Activated CD4-positive, alpha-beta T cell treated with anti-CD3 and anti-CD28 coated beads for 36 hours (primary cell): ENCODE measurements around the gene ABI2. TPM values are rescaled to one million over a fixed set of nuclear protein-coding genes. Genes with fewer than 3 reads are reported as not detected.
"Not testable (repeated sequence)": the region's sequence is repeated elsewhere in the genome, so short reads cannot be mapped to it uniquely, and the experiment has no call there.

Experiments used
- ATAC-seq: fragments of 200-7000 bp; cut with Tn5 transposase; one replicate; pipeline ENCODE4 v1.10.0; 2021; ENCODE audit warnings: mild to moderate bottlenecking, moderate library complexity
- CTCF ChIA-PET: fragments of 350-600 bp; sonication (Branson Sonifier 250); formaldehyde crosslinking; loops from one replicate; lab custom pipeline; 2021; ENCODE audit warnings: antibody characterized with exemption; lab: Charles Lee
- POLR2A ChIA-PET: fragments of 350-600 bp; sonication (Branson Sonifier 250); formaldehyde crosslinking; loops from one replicate; lab custom pipeline; 2021; ENCODE audit warnings: antibody characterized with exemption, inconsistent platforms; lab: Charles Lee
- DNase-seq: peaks from one replicate; pipeline ENCODE4 v3.0.0-alpha.2; 2020
- H3K27ac Mint-ChIP-seq: one replicate; pipeline ENCODE4 v1.8.0; 2021; ENCODE audit warnings: mixed read lengths
- H3K27me3 Mint-ChIP-seq: one replicate; pipeline ENCODE4 v1.8.0; 2021; ENCODE audit warnings: mixed read lengths
- H3K36me3 Mint-ChIP-seq: one replicate; pipeline ENCODE4 v1.8.0; 2021; ENCODE audit warnings: low read depth, mixed read lengths
- H3K4me1 Mint-ChIP-seq: one replicate; pipeline ENCODE4 v1.8.0; 2021; ENCODE audit warnings: mixed read lengths
- H3K4me3 Mint-ChIP-seq: one replicate; pipeline ENCODE4 v1.8.0; 2021; ENCODE audit warnings: mild to moderate bottlenecking, moderate library complexity, mixed read lengths
- H3K9me3 Mint-ChIP-seq: one replicate; pipeline ENCODE4 v1.8.0; 2021; ENCODE audit warnings: low read depth, mixed read lengths
- intact Hi-C, 2 experiments: fragments of 100-400 bp; cut with DNase I in 1 of 2; cut with micrococcal nuclease in 1 of 2; formaldehyde crosslinking; loops; one replicate each; pipeline versions ENCODE4 v1.14.2 to v1.15.1; 2022 to 2024; cut with DNase I, micrococcal nuclease
- total RNA-seq, 2 experiments: library from RNA; stranded (reverse); gene quantifications; one replicate each; pipeline ENCODE4 v1.2.3, GENCODE V29; 2021

Gene ABI2
- total RNA-seq, 2 experiments from 2014 or later, result 40.6 to 57.6 TPM

GRCh38 chr2:203359450-203359849 lies 31.3 kb downstream of the ABI2 start:
- Mint-ChIP-seq H3K4me1 (peaks cover 2% of the 10 kb centered on the region), H3K4me3 (no peak overlapping the region), H3K27me3 (no peaks in the 10 kb centered on the region), H3K27ac (no peak overlapping the region), H3K36me3 (peaks cover 7% of the 10 kb centered on the region), H3K9me3 (peaks cover 3% of the 10 kb centered on the region)
- CTCF ChIA-PET, result no interaction called here
- ATAC-seq (no peak), DNase-seq (no peak)
- intact Hi-C loops, result no loop called here
- POLR2A ChIA-PET, result no interaction called here

- H3K4me1 Mint-ChIP-seq, result peaks cover 2% of the 10 kb centered on the region
- H3K9me3 Mint-ChIP-seq, result peaks cover 3% of the 10 kb centered on the region
- ChIA-PET CTCF (no interaction called here), POLR2A (no interaction called here)
- ATAC-seq (no peak), DNase-seq (no peak)
- no peak overlapping the region for H3K4me3 Mint-ChIP-seq
- peaks cover 4% of the 10 kb centered on the region for H3K36me3 Mint-ChIP-seq
- intact Hi-C loops, result no loop called here
- H3K27ac Mint-ChIP-seq, result no peak overlapping the region
- H3K27me3 Mint-ChIP-seq, result no peaks in the 10 kb centered on the region
These were observed 32.7 kb downstream of the ABI2 start for GRCh38 chr2:203360833-203361430.

GRCh38 chr2:203361495-203361894 lies 33.3 kb downstream of the ABI2 start:
- H3K9me3 Mint-ChIP-seq, result peaks cover 3% of the 10 kb centered on the region
- no peak overlapping the region for H3K27ac Mint-ChIP-seq
- CTCF ChIA-PET, result no interaction called here
- ATAC-seq, result no peak
- POLR2A ChIA-PET, result no interaction called here
- peaks cover 2% of the 10 kb centered on the region for H3K36me3 Mint-ChIP-seq
- H3K4me1 Mint-ChIP-seq, result peaks cover 2% of the 10 kb centered on the region
- intact Hi-C loops, result no loop called here
- H3K27me3 Mint-ChIP-seq, result no peaks in the 10 kb centered on the region
- no peak for DNase-seq
- H3K4me3 Mint-ChIP-seq, result no peak overlapping the region

GRCh38 chr2:203361922-203362321 lies 33.7 kb downstream of the ABI2 start:
- Mint-ChIP-seq H3K9me3 (peaks cover 3% of the 10 kb centered on the region), H3K4me1 (peaks cover 2% of the 10 kb centered on the region), H3K36me3 (peaks cover 2% of the 10 kb centered on the region), H3K27me3 (no peaks in the 10 kb centered on the region), H3K4me3 (no peak overlapping the region), H3K27ac (no peak overlapping the region)
- ATAC-seq (no peak), DNase-seq (no peak)
- intact Hi-C loops, result no loop called here
- POLR2A ChIA-PET, result no interaction called here
- CTCF ChIA-PET, result no interaction called here

- H3K4me3 Mint-ChIP-seq, result no peak overlapping the region
- no peaks in the 10 kb centered on the region for H3K9me3 Mint-ChIP-seq
- H3K27me3 Mint-ChIP-seq, result no peaks in the 10 kb centered on the region
- POLR2A ChIA-PET, result interaction anchor here (0.6 kb wide), 1 partner anchor 71 kb away, joined by 3 read pairs; no protein-coding TSS in a partner anchor
- H3K27ac Mint-ChIP-seq, result no peak overlapping the region
- ATAC-seq (no peak), DNase-seq (no peak)
- CTCF ChIA-PET, result interaction anchor here (0.9 kb wide), 1 partner anchor 11 kb away, joined by 3 read pairs; no protein-coding TSS in a partner anchor
- no peaks in the 10 kb centered on the region for H3K36me3 Mint-ChIP-seq
- intact Hi-C loops, result no loop called here
- no peaks in the 10 kb centered on the region for H3K4me1 Mint-ChIP-seq
These were observed 38.7 kb downstream of the ABI2 start for GRCh38 chr2:203366639-203367466.

GRCh38 chr2:203372706-203373105 lies 44.5 kb downstream of the ABI2 start:
- intact Hi-C loops, H3K36me3 Mint-ChIP-seq, H3K9me3 Mint-ChIP-seq, H3K4me3 Mint-ChIP-seq, POLR2A ChIA-PET, ATAC-seq, H3K27ac Mint-ChIP-seq, DNase-seq, CTCF ChIA-PET, H3K4me1 Mint-ChIP-seq, H3K27me3 Mint-ChIP-seq: not testable (repeated sequence)

- DNase-seq, result no peak
- H3K4me1 Mint-ChIP-seq, result no peaks in the 10 kb centered on the region
- ChIA-PET POLR2A (no interaction called here), CTCF (interaction anchor here (0.6 to 0.7 kb wide), 2 partner anchors 9 to 119 kb away, joined by 3 read pairs; no protein-coding TSS in a partner anchor)
- ATAC-seq, result no peak
- intact Hi-C loops, result no loop called here
- H3K9me3 Mint-ChIP-seq, result no peaks in the 10 kb centered on the region
- no peaks in the 10 kb centered on the region for H3K36me3 Mint-ChIP-seq
- H3K4me3 Mint-ChIP-seq, result no peak overlapping the region
- no peak overlapping the region for H3K27ac Mint-ChIP-seq
- H3K27me3 Mint-ChIP-seq, result no peaks in the 10 kb centered on the region
These were observed 48.0 kb downstream of the ABI2 start for GRCh38 chr2:203376173-203376572.

GRCh38 chr2:203379156-203379555 lies 51.0 kb downstream of the ABI2 start:
- intact Hi-C loops, result no loop called here
- Mint-ChIP-seq H3K27ac (no peak overlapping the region), H3K36me3 (peaks cover 3% of the 10 kb centered on the region), H3K27me3 (no peaks in the 10 kb centered on the region), H3K9me3 (no peaks in the 10 kb centered on the region), H3K4me3 (no peak overlapping the region), H3K4me1 (no peaks in the 10 kb centered on the region)
- DNase-seq (no peak), ATAC-seq (no peak)
- ChIA-PET POLR2A (no interaction called here), CTCF (interaction anchor here (0.6 to 1.5 kb wide), 2 partner anchors 8 to 20 kb away, joined by 3 read pairs; no protein-coding TSS in a partner anchor)

- intact Hi-C loops, result no loop called here
- H3K36me3 Mint-ChIP-seq, result peaks cover 5% of the 10 kb centered on the region
- ChIA-PET CTCF (interaction anchor here (0.6 to 1.0 kb wide), 4 partner anchors 9 to 448 kb away, joined by 3 to 4 read pairs (median 4); no protein-coding TSS in a partner anchor), POLR2A (no interaction called here)
- DNase-seq (no peak), ATAC-seq (no peak)
- H3K27me3 Mint-ChIP-seq, result no peaks in the 10 kb centered on the region
- no peak overlapping the region for H3K27ac Mint-ChIP-seq
- H3K4me3 Mint-ChIP-seq, result no peak overlapping the region
- H3K9me3 Mint-ChIP-seq, result no peaks in the 10 kb centered on the region
- no peaks in the 10 kb centered on the region for H3K4me1 Mint-ChIP-seq
These were observed 54.8 kb downstream of the ABI2 start for GRCh38 chr2:203383038-203383437.

- H3K36me3 Mint-ChIP-seq, result peaks cover 11% of the 10 kb centered on the region
- DNase-seq, intact Hi-C loops, H3K4me3 Mint-ChIP-seq, POLR2A ChIA-PET, H3K9me3 Mint-ChIP-seq, ATAC-seq, H3K27ac Mint-ChIP-seq, H3K27me3 Mint-ChIP-seq, H3K4me1 Mint-ChIP-seq: not testable (repeated sequence)
- CTCF ChIA-PET, result interaction anchor here (0.9 to 1.2 kb wide), 2 partner anchors 10 to 438 kb away, joined by 3 read pairs; no protein-coding TSS in a partner anchor
These were observed 60.0 kb downstream of the ABI2 start for GRCh38 chr2:203388153-203388552.

- Mint-ChIP-seq H3K4me1 (no peaks in the 10 kb centered on the region), H3K4me3 (no peak overlapping the region)
These were observed 66.5 kb downstream of the ABI2 start for GRCh38 chr2:203394519-203395227.

More at GRCh38 chr2:203394519-203395227, 66.5 kb downstream of the ABI2 start:
- no peak overlapping the region for H3K27ac Mint-ChIP-seq
- ATAC-seq (no peak), DNase-seq (peak; percentile 23)
- H3K36me3 Mint-ChIP-seq, result peaks cover 35% of the 10 kb centered on the region
- peaks cover 5% of the 10 kb centered on the region for H3K9me3 Mint-ChIP-seq
- ChIA-PET POLR2A (no interaction called here), CTCF (interaction anchor here (1.2 kb wide), 1 partner anchor 423 kb away, joined by 4 read pairs; no protein-coding TSS in a partner anchor)
- intact Hi-C loops, result no loop called here
- H3K27me3 Mint-ChIP-seq, result no peaks in the 10 kb centered on the region
